Measurements from ENCODE around the gene TCF7L2. TPM values are rescaled to one million over a fixed set of nuclear protein-coding genes. Genes with fewer than 3 reads are reported as not detected.

Gene TCF7L2
- total RNA-seq, 2 donors from 2014 or later, result 26.8 to 29.6 TPM

DNA sequence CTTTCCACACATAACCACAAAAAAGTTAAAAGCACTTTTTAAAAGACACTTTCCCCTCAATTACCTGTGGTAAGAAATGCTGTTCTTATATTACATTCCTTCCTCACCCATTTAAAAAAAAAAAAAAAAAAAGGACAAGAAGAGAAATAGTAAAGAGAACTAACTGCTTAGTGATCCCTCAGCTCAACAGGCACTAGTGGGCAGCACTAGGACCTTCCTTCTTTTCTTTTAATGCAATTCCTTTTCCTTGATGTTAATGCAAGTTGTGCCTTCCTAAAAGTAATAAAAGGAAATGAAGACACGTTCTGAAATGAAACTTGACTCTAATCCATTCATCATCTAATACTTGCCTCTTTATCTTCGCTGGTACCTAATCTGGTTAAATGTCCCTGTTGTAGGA is 189.7 kb downstream of the TCF7L2 start:
- intact Hi-C loops (cut with DNase I), result loop anchor here (5.0 to 10.0 kb wide), 3 partner anchors 238 to 385 kb away; no protein-coding TSS in a partner anchor
- DNase-seq (ENCODE audit: low spot score), result no peak

DNA sequence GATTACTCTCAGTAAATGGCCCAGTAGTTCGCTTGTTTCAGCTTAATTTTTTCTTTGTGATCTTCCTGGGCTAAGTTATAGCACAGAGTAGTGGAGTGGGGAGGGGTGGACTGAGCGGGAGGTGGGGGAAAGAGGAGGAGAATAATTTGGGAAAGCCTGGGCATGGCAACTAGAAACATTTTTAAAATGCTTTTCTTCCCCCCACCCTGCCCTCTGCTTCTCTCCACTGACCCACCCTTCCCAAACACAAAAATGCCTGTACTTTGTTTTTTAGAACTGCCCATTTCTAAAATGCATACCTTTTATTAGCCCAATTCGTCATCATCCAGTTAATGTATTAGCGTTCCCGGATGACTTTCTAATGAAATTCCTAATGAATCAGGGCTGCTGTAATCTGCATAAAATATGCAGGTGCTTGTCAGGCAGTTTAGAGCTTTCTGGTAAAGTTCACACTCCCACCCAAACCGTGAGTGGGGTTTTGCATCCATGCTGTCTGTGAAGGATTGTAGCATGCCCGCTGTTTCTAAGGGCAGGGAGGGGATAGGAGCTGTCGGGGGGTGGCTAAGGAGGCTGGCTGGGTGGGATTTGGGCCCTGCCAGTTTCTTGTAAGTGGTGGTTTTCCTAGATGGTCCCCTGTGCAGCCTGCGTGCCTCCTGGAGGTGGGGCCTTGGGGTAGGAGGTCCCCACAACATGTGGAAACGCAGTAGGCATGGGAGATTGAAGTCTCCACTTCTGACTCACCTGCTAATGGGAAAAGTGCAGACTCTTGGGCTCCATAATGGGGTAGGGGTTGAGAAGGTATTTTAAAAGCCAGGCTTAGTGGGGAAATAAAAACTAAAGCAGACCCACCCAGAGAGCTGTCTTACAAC is 190.3 kb downstream of the TCF7L2 start:
- intact Hi-C loops (cut with DNase I), result loop anchor here (5.0 to 10.0 kb wide), 3 partner anchors 237 to 384 kb away; no protein-coding TSS in a partner anchor
- no peak for DNase-seq (ENCODE audit: low spot score)

DNA sequence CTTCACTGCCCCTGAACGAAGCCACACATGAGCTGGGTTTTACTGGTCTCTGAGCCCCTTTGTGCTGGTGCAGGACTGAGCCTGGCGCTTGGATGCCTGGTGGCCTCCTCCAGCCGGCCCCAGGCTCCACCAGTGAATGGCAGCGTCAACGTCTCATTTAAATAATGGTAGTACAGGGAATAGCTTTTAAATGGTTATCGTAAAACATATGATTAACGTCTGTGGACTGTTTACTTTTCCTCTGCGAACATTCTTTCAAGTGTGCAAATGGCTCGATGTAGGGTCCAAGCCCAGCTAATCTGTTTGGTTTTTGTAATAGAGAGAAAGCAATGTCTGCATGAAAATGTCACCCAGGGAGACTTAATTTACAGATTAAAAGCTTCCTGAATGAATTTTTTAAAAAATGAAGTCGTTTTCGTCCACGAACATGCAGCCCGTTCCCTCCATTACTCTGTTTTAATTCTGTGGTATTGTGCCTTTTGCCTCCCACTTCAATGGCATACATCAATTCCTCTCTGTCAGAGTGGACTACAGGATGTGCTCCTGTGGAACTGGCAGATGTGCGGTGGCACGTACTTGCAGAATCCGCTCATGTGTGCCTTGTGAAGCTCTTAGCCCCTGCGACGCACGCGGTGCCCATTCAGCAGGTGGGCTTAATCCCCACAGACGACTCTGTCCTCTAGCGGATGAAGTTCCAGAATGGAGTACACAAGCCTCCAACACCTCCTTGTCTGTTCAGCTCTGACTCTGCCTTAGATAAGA is 192.7 kb downstream of the TCF7L2 start:
- DNase-seq (ENCODE audit: low spot score), result no peak
- intact Hi-C loops (cut with DNase I), result loop anchor here (1.0 to 10.0 kb wide), 4 partner anchors 8 to 382 kb away; no protein-coding TSS in a partner anchor

DNA sequence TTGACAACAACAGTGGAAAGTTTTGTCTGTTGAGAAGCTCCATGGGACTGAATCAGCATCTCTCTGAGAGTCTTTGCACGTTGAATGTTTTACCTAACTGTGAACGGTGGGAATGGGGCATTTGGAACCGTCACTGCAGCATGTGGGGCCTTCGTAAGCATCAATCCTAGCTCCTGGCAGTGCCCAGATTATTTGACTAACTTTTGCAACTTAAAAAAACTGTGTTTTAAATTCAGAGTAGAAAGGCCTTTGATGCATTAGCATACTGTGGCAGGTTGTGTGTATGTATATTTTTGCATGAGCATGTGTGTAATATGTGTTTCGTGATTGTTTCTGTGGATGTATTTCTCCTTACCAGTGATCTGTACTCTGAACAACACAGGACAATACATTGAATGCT is 194.5 kb downstream of the TCF7L2 start:
- intact Hi-C loops (cut with DNase I), result loop anchor here (5.0 to 10.0 kb wide), 3 partner anchors 233 to 380 kb away; no protein-coding TSS in a partner anchor
- no peak for DNase-seq (ENCODE audit: low spot score)

DNA sequence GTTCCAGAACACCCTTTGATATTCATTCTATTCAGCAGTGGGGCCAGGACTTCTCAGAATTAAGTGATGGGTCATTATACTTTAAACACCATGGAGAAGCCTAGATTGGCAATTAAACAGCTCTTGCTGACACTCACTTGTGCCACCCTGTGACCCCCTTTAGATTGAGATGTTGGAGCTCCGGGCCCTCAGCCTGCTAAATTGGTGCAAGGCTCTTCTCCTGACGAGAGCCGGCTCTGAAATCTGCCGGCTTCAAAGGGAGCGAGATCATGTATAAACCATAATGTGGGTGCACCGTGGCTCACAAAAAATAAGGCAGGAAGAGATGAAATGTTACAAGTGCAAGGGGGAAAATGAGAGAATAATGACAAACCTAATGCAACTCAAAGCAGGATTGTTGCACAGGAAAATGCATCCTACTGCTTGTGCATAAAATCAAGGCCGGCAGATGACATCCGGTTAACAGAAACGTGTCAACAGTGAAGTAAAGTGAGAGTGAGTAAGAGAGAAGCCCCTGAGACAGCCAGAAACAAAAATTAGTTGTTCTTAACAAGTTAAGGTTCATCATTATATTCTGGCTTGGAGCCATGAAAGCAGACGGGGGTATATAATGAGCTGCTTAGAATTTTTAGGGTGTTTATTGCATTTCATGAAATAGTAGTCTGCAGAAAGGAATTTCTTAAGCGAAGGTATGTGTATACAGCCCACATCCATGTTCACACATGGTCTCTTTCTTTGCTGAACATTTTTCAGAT is 198.2 kb downstream of the TCF7L2 start:
- intact Hi-C loops (cut with DNase I), result loop anchor here in 1 of 2 donors (10.0 kb wide), 2 partner anchors 237 to 377 kb away; no protein-coding TSS in a partner anchor
- DNase-seq (ENCODE audit: low spot score), result no peak

DNA sequence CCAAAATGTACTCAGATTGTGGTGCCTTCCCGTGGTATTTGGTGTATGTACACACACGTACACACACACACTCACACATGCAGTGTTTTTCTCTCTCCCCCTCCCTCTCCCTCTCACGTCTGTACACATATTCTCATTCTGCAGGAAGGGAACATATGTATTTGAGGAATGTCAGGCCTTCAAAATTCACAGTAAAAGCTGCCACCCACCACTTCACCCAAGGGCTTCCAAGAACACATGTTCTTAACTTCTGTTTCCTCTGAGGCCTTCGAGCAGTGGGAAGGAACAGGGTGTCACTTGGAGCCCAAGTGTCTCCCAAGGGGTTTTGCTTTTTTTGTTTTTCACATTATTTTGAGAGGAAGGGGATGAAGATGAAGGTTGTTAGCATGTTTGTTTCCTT is 198.9 kb downstream of the TCF7L2 start:
- intact Hi-C loops (cut with DNase I), result loop anchor here in 1 of 2 donors (10.0 kb wide), 2 partner anchors 236 to 376 kb away; no protein-coding TSS in a partner anchor
- DNase-seq (ENCODE audit: low spot score), result no peak

DNA sequence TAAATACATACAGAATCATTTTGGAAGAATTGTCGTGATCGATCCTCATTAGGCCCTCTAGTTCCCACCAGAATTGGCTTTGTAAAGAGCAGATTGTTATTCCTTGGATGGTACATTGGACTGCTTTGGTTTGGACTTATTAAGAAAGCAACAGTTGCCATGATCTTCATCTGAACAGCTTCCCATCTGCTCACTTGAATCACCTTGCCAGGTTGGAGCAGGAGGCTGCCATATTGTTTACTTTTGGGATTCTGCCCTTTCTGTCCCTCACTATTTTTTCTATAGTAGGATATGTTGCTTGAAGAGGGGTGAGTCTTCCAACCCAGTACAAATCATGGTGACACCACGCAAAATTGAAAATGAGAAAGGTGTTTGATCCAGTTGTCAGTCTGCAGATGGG is 199.6 kb downstream of the TCF7L2 start:
- intact Hi-C loops (cut with DNase I), result loop anchor here (1.0 to 10.0 kb wide), 3 partner anchors 7 to 375 kb away; no protein-coding TSS in a partner anchor
- no peak for DNase-seq (ENCODE audit: low spot score)

DNA sequence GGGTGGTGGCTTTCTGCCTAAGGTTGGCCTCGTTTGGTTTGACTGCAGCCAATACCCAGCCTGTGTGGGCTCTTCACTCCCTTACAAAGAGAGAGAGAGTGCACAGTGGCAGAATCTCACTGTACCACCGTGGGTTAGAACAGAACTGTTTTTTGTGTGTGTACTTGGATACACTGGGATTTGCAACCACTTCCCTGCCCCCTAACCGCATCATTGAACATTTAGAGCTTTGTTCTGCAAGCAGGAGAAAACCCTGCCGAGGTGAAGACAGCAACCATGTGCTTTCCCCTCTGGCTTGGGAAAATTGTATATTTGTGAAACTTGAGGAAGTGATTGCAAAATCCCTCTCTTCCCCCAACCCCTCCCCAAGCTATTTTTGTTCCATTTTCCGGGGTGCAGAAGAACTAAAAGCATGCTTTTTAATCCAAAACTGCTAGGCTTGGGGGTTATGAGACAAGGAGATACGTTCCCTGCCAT is 201.2 kb downstream of the TCF7L2 start:
- DNase-seq (ENCODE audit: low spot score), result no peak
- intact Hi-C loops (cut with DNase I), result no loop called here

DNA sequence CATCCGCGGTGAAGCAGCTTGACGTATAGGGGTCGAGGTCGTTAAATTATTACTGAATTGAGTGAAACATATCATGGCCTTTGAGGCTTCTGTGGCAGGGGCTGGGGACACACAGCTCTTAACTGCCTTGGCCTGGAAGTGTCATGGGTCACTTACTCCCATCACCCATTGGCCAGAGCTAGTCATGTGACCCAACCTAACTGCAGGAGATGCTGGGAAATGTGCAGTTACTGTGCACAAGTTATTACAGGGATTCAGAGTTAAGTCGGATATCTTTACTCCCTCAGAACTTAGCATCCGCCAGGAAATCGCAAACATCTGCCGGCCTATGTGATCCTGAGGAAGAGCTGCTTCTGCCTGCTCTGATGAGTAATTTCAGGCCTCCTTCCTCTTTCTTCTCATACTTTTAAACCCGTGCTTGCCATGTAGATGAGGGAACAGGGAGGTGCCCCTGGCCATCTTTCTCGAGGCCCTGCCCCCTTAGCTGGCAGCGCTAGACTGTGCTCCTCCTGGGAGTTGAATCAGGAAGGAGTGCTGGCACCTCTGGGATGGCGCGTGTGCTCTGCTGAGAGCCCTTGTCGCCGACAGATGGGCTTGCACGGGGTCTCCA is 203.6 kb downstream of the TCF7L2 start:
- DNase-seq (ENCODE audit: low spot score), result no peak
- intact Hi-C loops (cut with DNase I), result no loop called here

DNA sequence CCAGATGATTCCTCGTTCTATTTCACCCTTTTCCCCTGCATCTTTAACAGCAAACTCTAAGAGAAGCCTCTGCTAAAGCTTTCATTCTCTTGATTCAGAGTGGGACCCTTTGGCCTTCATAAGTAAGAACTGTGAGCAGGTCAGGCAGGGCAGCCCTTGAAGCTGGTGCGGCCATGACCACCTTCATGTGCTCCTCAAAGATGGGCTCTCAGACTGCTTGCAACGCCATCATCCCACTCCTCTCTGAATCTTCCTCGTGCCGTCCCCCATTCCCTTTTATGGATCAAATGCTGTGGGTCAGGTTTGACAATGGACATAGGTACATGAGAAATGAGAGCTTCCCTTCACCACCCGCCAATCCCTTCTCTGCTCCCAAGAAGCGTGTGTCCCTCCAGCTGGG is 207.4 kb downstream of the TCF7L2 start:
- DNase-seq (ENCODE audit: low spot score), result no peak
- intact Hi-C loops (cut with DNase I), result no loop called here

DNA sequence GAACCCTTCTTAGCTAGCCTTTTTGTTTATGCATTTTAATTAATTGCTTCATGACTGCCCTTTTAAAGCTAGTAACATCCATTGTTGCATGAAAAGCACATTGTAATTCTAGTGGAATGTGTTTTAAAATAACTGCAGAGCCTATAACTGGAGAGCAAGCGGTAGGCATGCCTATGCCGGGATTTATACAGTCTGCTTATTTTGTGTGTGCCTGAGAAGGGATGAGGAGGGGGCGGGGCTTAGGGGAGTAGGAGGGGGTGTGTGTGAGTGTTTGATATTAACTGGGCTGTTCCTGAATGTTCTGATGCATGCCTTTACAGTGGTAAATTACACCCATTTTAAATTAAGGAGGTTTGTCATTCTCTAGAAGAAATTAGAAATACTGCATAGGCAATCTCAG is 208.1 kb downstream of the TCF7L2 start:
- intact Hi-C loops (cut with DNase I), result no loop called here
- DNase-seq (ENCODE audit: low spot score), result no peak

DNA sequence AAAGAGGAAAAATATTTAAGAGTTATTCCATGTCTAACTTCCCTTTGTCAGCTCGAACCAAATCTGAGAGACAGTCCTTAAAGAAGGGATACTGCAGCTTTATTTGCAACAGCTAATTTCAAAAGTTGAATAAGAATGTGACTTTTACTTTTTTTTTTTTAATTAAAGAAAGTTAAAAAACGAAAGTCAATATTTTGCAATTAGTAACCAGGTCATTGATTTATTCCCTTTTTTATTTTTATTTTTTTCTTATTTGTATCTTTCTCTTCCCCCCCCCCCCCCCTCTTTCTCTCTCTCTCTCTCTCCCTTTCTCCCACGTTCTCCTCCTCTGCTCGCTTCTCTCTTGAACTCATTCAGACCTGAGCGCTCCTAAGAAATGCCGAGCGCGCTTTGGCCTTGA is 209.5 kb downstream of the TCF7L2 start:
- intact Hi-C loops (cut with DNase I), result no loop called here
- no peak for DNase-seq (ENCODE audit: low spot score)

DNA sequence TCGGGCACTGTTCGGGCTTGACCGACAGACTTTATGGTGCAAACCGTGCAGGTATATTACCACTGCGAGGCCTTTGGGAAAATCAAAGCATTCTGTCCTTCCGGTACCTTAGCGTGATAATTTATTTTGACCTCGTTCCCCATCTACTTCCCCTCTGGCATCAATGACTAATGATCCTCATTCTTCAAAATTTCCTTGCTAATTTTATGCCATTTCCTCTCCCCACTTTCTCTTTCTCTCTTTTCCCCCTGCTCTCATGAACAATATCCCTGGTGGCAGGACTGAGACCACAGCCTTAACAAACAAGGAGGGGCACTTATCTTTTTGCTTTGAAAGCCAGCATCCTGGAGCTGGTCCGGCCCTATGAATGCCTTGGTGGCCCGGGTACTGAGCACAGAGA is 210.6 kb downstream of the TCF7L2 start:
- no peak for DNase-seq (ENCODE audit: low spot score)
- intact Hi-C loops (cut with DNase I), result no loop called here

DNA sequence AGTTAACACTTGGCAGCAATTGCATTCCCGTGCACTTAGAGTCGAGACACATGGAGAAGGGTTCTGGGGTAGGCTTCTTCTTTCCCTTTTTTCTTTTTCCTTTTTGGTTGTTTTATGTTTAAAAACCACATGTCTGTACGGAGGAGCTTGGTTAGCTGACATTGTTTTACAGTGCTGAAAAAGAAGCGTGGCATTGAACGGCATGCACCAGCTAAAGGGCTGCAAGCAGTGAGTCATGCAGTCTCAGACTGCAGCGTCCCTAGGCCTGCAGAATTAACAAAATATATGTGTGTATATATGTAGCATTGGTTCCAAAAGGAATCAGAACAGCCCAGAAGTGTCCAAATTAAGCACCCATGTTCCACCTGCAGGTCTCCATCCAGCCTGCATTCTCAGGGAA is 211.0 kb downstream of the TCF7L2 start:
- intact Hi-C loops (cut with DNase I), result no loop called here
- DNase-seq (ENCODE audit: low spot score), result no peak

DNA sequence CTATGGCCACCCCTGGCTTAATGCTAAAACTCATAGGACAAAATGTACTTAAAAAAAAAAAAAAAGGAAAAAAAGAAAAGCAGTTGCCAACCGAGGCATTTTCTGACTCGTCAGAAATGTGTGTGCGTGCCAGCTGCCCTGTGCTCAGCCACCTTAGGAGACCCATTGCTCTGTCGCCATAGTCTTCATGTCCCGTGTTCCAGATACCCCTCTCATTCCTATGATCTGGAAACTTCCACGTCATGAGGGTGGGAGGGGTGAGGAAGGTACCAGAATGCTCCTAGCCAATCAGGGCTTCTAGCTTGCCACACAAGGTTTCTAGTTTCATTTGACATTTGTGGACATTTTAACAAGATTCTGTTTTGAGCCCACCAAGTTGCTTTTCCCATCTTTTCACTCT is 212.9 kb downstream of the TCF7L2 start:
- DNase-seq (ENCODE audit: low spot score), result no peak
- intact Hi-C loops (cut with DNase I), result no loop called here

DNA sequence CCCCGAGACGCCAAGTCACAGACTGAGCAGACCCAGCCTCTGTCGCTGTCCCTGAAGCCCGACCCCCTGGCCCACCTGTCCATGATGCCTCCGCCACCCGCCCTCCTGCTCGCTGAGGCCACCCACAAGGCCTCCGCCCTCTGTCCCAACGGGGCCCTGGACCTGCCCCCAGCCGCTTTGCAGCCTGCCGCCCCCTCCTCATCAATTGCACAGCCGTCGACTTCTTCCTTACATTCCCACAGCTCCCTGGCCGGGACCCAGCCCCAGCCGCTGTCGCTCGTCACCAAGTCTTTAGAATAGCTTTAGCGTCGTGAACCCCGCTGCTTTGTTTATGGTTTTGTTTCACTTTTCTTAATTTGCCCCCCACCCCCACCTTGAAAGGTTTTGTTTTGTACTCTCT is 215.6 kb downstream of the TCF7L2 start:
- no peak for DNase-seq (ENCODE audit: low spot score)
- intact Hi-C loops (cut with DNase I), result no loop called here

DNA sequence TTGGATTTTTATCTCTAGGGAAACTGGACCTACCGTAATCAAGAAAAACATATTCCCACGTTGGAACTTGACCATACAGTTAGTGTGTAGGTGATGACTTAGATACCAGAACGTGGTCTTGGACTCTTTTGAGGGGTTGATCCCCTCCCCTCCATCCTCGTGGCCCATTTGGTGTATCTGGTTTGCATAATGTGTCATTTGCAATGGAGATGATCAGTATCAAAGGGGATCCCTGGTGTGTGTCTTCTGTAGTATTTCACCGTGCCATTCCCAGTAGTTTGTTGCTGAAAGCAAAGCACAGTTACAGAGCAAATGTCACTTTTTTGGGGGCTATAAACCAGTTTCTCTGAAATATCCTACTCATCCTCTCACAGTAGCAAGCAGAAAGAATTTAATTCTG is 217.7 kb downstream of the TCF7L2 start:
- DNase-seq (ENCODE audit: low spot score), result no peak
- intact Hi-C loops (cut with DNase I), result no loop called here

DNA sequence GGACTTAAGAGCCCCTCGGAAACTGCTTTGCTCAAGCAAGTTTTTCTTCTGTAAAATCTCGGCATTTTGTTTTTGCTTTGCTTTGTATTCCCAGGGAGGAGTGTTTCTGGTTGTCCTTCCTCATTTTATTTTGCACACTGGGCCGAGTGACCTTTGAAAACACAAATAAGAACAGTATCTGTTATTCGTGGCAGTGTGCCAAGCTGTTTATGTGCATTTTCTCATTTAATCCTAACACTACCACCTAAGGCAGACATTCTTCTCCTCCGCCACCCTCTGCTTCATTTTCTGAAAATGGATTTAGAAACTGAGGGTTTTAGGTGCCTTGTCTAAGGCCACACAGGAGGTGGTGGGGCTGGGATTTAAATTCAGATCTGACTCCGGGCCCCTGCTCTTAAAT is 218.5 kb downstream of the TCF7L2 start:
- no peak for DNase-seq (ENCODE audit: low spot score)
- intact Hi-C loops (cut with DNase I), result no loop called here

DNA sequence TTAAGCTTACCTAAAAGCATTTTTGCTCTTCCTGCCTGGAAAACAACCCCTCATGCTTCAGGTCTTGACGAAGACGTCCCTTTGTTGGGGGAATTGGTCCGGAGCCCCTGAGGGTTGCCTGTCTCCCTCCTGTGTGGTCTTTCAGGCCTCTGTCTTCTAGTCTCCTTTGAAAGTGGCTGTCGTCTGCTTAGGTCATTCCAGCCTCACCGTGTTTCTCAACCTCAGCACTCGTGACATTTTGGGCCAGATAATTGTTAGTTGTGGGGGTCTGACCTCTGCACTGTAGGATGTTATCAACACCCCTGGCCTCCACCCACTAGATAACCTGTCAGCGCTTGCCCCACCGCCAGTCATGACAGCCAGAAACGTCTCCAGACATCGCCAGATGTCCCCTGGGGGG is 219.1 kb downstream of the TCF7L2 start:
- intact Hi-C loops (cut with DNase I), result no loop called here
- DNase-seq (ENCODE audit: low spot score), result no peak

Measured in posterior vena cava (tissue), 2 donors.